NCI-H1930 (cell line): Measurements from ENCODE around the gene ABI1.
"Not testable (repeated sequence)": the region's sequence is repeated elsewhere in the genome, so short reads cannot be mapped to it uniquely, and the experiment has no call there.

ENCODE experiments used
- DNase-seq, 2 experiments: peaks; one replicate each; lab custom pipeline; 2025; lab: John Stamatoyannopoulos, UW

ABI1 gene

GRCh38 chr10:26860443-26861204 lies at the start of gene ABI1:
TSS of gene ABI1 (minus strand) at chr10:26860958. CDS start at chr10:26860863, 95 bp downstream.
- peak; percentile 86 for DNase-seq

DNA sequence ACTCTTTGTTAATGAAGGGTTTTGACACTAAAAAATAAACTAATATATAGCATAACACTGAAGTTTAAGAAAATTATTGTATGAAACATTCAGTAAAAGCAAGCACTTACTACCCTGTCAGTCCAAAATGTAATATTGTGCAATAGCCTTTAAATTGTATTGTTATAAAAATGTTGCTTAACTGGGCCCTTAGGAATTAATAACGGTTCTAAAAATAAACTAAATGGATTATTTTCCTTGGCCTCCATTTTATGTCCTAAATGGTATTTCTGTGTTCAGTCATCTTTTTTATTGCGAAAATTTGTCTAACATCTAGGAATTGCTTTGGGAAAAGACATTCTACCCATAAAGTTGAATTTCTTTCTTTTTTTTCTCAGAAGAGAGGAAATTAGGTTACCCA lies 49.0 kb upstream of the ABI1 start:
- DNase-seq = no peak

DNA sequence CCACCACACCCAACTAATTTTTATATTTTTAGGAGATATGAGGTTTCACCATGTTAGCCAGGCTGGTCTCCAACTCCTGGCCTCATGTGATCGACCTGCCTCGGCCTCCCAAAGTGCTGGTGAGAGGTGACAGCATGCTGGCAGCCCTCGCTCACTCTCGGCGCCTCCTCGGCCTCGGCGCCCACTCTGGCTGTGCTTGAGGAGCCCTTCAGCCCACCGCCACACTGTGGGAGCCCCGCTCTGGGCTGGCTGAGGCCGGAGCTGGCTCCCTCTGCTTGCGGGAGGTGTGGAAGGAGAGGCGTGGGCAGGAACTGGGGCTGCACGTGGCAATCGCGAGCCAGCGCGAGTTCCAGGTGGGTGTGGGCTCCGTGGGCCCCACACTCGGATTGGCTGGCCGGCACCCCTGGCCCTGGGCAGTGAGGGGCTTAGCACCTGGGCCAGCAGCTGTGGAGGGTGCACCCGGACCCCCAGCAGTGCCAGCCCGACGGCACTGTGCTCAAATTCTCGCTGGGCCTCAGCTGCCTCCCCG lies 44.6 kb upstream of the ABI1 start:
- not testable (repeated sequence) for DNase-seq

GRCh38 chr10:26903431-26904217 lies 42.9 kb upstream of the ABI1 start:
- no peak for DNase-seq

DNA sequence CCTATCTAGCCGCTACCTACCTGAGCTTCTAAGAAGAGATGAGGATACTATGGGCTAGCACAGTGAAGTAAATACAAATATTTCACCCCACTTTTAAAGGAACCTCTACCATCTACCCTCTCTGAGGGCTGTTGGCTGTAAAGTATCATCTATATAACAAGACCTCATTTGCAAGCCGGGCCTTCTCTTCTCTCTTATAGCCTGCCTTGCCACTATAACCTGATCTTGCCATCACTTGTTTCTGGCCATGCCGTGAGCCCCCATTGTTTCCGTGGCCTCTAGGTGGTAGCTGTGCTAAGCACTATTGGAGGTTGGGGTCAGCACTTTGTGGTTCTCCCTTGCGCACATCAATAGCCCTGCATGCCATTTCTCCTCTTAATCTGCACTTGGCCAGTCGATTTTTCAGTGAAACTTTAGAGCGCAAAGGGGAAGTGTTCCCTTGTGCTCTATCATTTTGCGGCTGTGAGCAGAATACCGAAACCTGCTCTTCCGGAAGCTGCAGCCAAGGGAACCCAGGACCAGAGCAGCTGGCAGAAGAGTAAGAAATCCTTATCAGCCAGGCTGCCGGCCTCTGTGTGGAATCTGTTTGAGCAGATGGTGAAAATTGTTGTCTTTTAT lies 31.7 kb upstream of the ABI1 start:
- not testable (repeated sequence) for DNase-seq

DNA sequence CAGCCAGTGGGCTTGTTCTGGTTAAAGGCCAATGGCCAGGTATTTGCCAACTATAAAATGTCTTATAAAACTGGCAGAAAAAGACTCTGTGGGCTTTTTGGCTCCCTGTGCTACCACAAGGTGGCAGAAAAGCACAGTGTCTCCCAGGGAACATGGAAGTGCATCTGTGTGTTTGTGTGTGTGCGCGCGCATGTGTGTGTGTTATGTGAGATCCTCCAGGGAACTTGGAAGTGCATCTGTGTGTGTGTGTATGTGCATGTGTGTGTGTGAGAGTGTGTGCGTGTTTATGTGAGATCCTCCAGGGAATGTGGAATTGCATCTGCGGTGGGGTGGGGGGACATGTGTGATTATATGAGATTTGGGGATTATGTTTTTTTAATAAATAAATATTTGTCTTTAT lies 30.2 kb upstream of the ABI1 start:
- DNase-seq = no peak

GRCh38 chr10:26887611-26888215 lies 27.0 kb upstream of the ABI1 start:
- no peak for DNase-seq

- peak in 1 of 2 experiments; percentile 8 for DNase-seq
These were observed 21.0 kb upstream of the ABI1 start for GRCh38 chr10:26881600-26882331.

GRCh38 chr10:26879744-26880143 lies 19.0 kb upstream of the ABI1 start:
- DNase-seq = no peak

DNA sequence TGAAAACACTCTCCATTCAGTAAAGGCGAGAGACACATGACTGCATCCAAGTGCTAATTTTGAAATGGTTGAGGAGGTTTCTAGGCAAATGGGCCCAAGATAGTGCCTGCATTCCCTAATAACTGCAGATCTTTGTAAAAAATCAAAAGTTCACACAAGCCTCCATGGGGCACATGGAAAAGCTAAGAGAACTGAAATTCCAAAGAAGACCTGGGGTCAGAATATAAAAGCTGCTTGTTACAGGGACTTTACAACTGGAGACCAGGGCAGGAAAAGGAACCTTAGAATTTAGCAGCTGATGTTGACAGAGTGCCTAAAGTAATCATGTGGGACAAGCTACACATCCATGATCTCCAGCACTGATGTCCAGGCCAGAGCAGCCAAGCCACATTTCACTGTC lies 10.0 kb upstream of the ABI1 start:
- DNase-seq = no peak

GRCh38 chr10:26869528-26869927 lies 8.8 kb upstream of the ABI1 start:
- DNase-seq = no peak

- DNase-seq = no peak
These were observed 2.8 kb upstream of the ABI1 start for GRCh38 chr10:26863351-26864076.

- no peak for DNase-seq
These were observed 644 bp upstream of the ABI1 start for GRCh38 chr10:26861205-26861998.

GRCh38 chr10:26860102-26860442 lies 686 bp downstream of the ABI1 start:
- no peak for DNase-seq

GRCh38 chr10:26859241-26860101 lies 1.3 kb downstream of the ABI1 start:
- DNase-seq = no peak

- DNase-seq = no peak
These were observed 2.1 kb downstream of the ABI1 start for GRCh38 chr10:26858707-26859034.

DNA sequence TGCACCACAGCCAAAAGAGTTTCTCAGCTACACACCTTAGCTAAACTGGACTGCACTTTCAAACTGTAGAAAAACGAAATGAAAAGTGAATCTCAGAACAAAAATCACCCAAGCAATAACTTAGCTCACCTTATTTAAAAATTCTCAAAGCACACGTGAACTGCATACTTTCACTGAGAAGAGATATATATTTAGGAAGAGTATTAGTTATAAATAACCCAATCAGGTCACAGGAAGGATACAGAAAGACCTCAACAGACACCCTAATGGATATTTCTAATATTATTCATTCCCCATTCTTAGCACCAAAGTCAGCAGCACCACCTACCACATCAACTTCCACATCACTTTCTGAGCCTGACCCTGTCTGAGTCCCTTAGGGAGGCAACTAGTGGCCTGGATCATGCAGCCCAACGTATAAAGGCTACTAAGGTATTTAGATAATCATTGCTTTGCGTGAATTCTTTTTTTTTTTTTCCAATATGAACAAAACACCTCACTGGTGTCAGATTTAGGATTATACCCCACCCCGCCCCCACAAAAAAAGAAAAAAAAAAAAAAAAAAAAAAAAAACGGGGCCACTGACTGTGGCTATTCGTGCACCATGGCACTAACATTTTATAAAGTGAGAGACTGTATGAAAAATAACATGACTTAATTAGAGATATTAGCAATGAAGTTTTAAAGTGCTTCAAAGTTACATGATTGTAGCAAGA lies 2.6 kb downstream of the ABI1 start:
- DNase-seq = no peak

DNA sequence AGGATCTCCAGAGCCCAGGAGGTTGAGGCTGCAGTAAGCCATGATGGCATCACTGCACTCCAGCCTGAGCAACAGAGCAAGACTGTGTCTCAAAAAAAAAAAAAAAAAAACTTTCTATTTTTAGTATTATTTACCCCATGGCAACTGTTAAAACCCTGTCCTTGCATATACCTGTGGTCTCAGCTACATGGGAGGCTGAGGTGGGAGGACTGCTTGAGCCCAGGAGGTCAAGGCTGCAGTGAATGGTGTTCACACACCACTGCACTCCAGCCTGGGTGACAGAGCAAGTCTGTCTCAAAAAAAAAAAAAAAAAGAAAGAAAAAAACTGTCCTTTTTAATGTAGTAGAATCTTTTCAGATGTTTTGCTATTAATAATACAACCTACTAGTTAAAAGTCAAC lies 3.2 kb downstream of the ABI1 start:
- DNase-seq = not testable (repeated sequence)

GRCh38 chr10:26855186-26855585 lies 5.6 kb downstream of the ABI1 start:
- no peak for DNase-seq
